Neural cell (in vitro differentiated cells): Measurements from ENCODE around the gene GALNT10.

ENCODE experiments used
- CTCF ChIP-seq: fragments of 450-650 bp; IDR thresholded peaks from 2 replicates; pipeline ENCODE4 v1.5.1; 2014; ENCODE audit warnings: antibody characterized with exemption, mild to moderate bottlenecking, moderate library complexity; ENCODE audit not compliant: poor library complexity, severe bottlenecking
- EP300 ChIP-seq: fragments of 450-650 bp; conservative IDR thresholded peaks from 2 replicates; pipeline ENCODE4 v1.6.1; 2014; ENCODE audit warnings: antibody characterized with exemption, mild to moderate bottlenecking, moderate library complexity; ENCODE audit not compliant: poor library complexity, severe bottlenecking
- EZH2 ChIP-seq: fragments of 200-600, 300-800 bp; shearing (Covaris generic), sonication (generic); IDR thresholded peaks from 2 replicates; pipeline ENCODE4 v1.6.1; 2014; ENCODE audit warnings: antibody characterized with exemption, low read length, borderline replicate concordance, mild to moderate bottlenecking; ENCODE audit not compliant: insufficient read depth, poor library complexity, severe bottlenecking
- MXI1 ChIP-seq: fragments of 450-650 bp; conservative IDR thresholded peaks from 2 replicates; pipeline ENCODE4 v1.6.1; 2014; ENCODE audit warnings: antibody characterized with exemption, mild to moderate bottlenecking; ENCODE audit not compliant: poor library complexity, severe bottlenecking
- POLR2AphosphoS5 ChIP-seq: IDR thresholded peaks from 2 replicates; pipeline ENCODE4 v1.6.1; 2012
- RAD21 ChIP-seq: fragments of 450-650 bp; conservative IDR thresholded peaks from 2 replicates; pipeline ENCODE4 v1.6.1; 2014; ENCODE audit warnings: antibody characterized with exemption, mild to moderate bottlenecking, moderate library complexity
- REST ChIP-seq: IDR thresholded peaks from 2 replicates; pipeline ENCODE4 v1.6.1; 2012; ENCODE audit warnings: borderline replicate concordance
- SMC3 ChIP-seq: fragments of 450-650 bp; conservative IDR thresholded peaks from 2 replicates; pipeline ENCODE4 v1.6.1; 2014; ENCODE audit warnings: antibody characterized with exemption, mild to moderate bottlenecking, moderate library complexity; ENCODE audit not compliant: poor library complexity
- TAF1 ChIP-seq: IDR thresholded peaks from 2 replicates; pipeline ENCODE4 v1.6.1; 2012; ENCODE audit warnings: low read depth

GRCh38 chr5:154331232-154331631 is 140.7 kb downstream of the GALNT10 start:
- no peak for TF ChIP-seq CTCF
- no peak for TF ChIP-seq POLR2AphosphoS5
- no peak for TF ChIP-seq REST
- no peak for TF ChIP-seq EZH2
- no peak for TF ChIP-seq EP300
- no peak for TF ChIP-seq TAF1
- no peak for TF ChIP-seq RAD21
- no peak for TF ChIP-seq MXI1
- TF ChIP-seq SMC3: no peak
